ENCODE data around the gene DLG1.

Gene DLG1

GRCh38 chr3:197173620-197174019 is 124.8 kb downstream of the DLG1 start:
- DNase-seq (ENCODE audit: low read depth) = no peak

- DNase-seq (ENCODE audit: low read depth) = no peak
These were observed 126.8 kb downstream of the DLG1 start for GRCh38 chr3:197171481-197172067.

- DNase-seq (ENCODE audit: low read depth) = no peak
These were observed 129.4 kb downstream of the DLG1 start for GRCh38 chr3:197169028-197169427.

- peak; percentile 51 for DNase-seq (ENCODE audit: low read depth)
These were observed 129.8 kb downstream of the DLG1 start for GRCh38 chr3:197168606-197169005.

- no peak for DNase-seq (ENCODE audit: low read depth)
These were observed 130.3 kb downstream of the DLG1 start for GRCh38 chr3:197168063-197168462.

GRCh38 chr3:197167549-197167948 is 130.9 kb downstream of the DLG1 start:
- no peak for DNase-seq (ENCODE audit: low read depth)

GRCh38 chr3:197165890-197166289 is 132.5 kb downstream of the DLG1 start:
- no peak for DNase-seq (ENCODE audit: low read depth)

- no peak for DNase-seq (ENCODE audit: low read depth)
These were observed 143.4 kb downstream of the DLG1 start for GRCh38 chr3:197155046-197155445.

GRCh38 chr3:197151580-197151979 is 146.8 kb downstream of the DLG1 start:
- DNase-seq (ENCODE audit: low read depth) = peak; percentile 39

- DNase-seq (ENCODE audit: low read depth) = no peak
These were observed 148.9 kb downstream of the DLG1 start for GRCh38 chr3:197149528-197149927.

- no peak for DNase-seq (ENCODE audit: low read depth)
These were observed 154.2 kb downstream of the DLG1 start for GRCh38 chr3:197144188-197144587.

- no peak for DNase-seq (ENCODE audit: low read depth)
These were observed 158.8 kb downstream of the DLG1 start for GRCh38 chr3:197139586-197139985.

GRCh38 chr3:197137751-197138150 is 160.7 kb downstream of the DLG1 start:
- DNase-seq (ENCODE audit: low read depth) = no peak

- no peak for DNase-seq (ENCODE audit: low read depth)
These were observed 161.7 kb downstream of the DLG1 start for GRCh38 chr3:197136744-197137143.

- no peak for DNase-seq (ENCODE audit: low read depth)
These were observed 163.2 kb downstream of the DLG1 start for GRCh38 chr3:197135212-197135611.

GRCh38 chr3:197132916-197133530 is 165.4 kb downstream of the DLG1 start:
- DNase-seq (ENCODE audit: low read depth) = no peak

- DNase-seq (ENCODE audit: low read depth) = peak; percentile 40
These were observed 172.8 kb downstream of the DLG1 start for GRCh38 chr3:197125636-197126035.

- no peak for DNase-seq (ENCODE audit: low read depth)
These were observed 173.7 kb downstream of the DLG1 start for GRCh38 chr3:197124713-197125112.

- DNase-seq (ENCODE audit: low read depth) = no peak
These were observed 176.0 kb downstream of the DLG1 start for GRCh38 chr3:197122394-197122793.

GRCh38 chr3:197117114-197117513 is 181.3 kb downstream of the DLG1 start:
- DNase-seq (ENCODE audit: low read depth) = no peak

- no peak for DNase-seq (ENCODE audit: low read depth)
These were observed 184.4 kb downstream of the DLG1 start for GRCh38 chr3:197114007-197114406.

- no peak for DNase-seq (ENCODE audit: low read depth)
These were observed 186.7 kb downstream of the DLG1 start for GRCh38 chr3:197111685-197112084.

- DNase-seq (ENCODE audit: low read depth) = no peak
These were observed 192.6 kb downstream of the DLG1 start for GRCh38 chr3:197105786-197106185.

- no peak for DNase-seq (ENCODE audit: low read depth)
These were observed 193.7 kb downstream of the DLG1 start for GRCh38 chr3:197104738-197105137.
